Activated CD4-positive, alpha-beta T cell treated with anti-CD3 and anti-CD28 coated beads, Interleukin-2, amount 50 U/mL, for 48 hours (primary cell): ENCODE data around the gene AKAP8L.

Experiments
- DNase-seq, 2 experiments: peaks; one replicate each; pipeline ENCODE4 v3.0.0-alpha.2; 2020

Gene AKAP8L

DNA sequence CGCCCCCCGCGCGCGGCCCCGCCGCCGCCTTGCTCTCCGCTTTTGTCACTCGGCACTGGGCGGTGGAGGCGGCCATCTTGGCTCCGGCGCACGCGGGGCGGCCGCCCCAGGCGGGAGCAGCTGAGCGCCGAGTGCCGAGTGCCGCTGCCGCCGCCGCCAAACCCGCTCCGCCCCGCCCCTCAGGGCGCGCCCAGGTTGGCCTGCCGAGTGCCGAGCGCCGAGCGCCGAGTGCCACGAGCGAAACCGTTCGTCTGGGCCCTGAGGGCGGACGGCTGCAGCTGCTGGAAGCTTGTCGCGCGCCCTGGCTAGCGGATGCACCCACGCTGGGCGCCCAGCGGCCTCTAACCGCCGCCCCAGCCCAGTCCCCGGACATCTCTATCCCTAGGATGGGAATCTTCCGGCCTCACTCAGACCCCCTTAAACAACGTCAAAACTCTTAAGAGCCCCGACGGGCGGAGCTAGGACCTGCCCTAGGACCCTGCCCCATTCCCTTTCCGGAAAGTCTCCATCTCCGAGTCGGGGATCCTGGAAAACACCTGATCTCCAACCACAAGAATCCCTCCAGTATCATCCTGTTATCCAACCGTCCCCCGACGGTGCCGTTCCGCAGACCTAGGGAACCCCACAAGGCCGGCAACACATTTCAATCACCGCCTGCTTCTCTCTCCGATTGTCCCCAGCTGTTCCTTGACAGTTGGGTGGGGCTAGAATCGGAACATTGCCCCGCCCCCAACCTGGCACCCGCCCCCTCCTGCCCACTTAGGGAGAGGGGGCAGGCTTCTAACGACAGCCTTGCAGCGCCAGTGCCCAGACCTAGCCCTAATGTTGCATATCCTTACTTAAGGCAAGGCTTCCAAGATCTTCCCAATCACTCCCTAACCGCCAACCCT lies 14.1 kb upstream of the AKAP8L start:
- DNase-seq: peak; percentile 93 to 94

GRCh38 chr19:15432018-15432494 lies 13.3 kb upstream of the AKAP8L start:
- peak in 1 of 2 experiments; percentile 49 for DNase-seq

GRCh38 chr19:15431396-15432017 lies 12.7 kb upstream of the AKAP8L start:
- DNase-seq: no peak

- no peak for DNase-seq
These were observed 11.8 kb upstream of the AKAP8L start for GRCh38 chr19:15430526-15431120.

GRCh38 chr19:15429825-15430467 lies 11.2 kb upstream of the AKAP8L start:
- DNase-seq: no peak

- no peak for DNase-seq
These were observed 10.4 kb upstream of the AKAP8L start for GRCh38 chr19:15428956-15429824.

- DNase-seq: no peak
These were observed 9.2 kb upstream of the AKAP8L start for GRCh38 chr19:15427991-15428471.

DNA sequence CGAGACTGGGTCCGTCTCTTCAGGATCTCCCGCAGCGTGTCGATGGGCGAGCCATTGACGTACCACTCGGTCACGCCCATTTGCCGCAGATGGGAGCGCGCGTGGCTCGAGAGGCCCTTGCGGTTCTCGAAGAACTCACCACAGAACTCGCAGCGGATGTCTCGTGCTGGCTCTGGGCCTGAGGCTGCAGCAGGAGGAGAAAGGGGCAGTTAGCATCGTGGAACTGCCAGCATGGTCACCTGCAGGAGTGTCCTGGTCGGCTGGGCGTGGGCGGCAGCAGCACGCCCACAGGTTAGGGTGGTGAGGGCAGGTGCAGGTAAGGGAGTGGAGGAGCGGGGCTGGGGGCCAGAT lies 8.5 kb upstream of the AKAP8L start:
- no peak for DNase-seq

DNA sequence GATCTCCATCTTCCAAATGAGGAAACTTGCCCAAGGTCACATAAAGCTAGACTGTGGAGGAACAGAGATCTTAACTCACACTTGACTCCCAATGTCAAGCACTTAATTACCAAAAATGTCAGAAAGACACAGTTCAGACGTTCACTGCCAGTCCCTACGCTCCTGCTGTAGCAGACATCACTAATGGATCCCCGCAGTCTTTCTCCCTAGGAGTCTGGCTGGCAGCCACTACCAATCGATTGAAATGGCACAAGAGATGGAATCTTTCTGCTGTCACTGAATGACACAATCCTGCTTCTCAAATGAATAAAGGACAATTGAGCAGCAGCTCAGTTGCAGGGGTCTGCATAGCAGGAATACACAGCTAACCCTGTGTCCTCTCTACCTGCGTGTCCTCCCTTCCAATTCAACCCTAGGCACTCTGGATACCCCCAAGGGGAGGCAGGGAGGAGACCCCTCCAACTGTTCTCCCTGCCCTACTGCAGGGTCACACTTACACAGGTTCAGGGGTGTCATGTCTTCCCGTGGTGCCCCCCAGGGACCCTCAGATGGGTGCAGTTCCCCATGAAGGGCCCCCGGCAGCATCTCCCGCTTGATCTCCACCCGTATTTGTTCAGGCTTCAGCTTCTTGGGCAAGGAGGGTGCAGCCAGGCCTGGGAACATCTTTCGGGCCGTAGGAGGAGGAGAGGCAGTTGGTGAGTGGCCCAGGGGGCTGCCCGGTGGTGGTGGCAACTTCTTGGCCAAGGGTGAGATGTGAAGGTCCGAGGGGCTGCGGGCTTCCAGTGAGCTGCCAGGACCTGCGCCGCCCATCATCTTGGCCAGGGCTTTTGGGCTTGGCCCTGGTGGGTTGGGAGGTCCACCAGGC lies 7.9 kb upstream of the AKAP8L start:
- DNase-seq: no peak

DNA sequence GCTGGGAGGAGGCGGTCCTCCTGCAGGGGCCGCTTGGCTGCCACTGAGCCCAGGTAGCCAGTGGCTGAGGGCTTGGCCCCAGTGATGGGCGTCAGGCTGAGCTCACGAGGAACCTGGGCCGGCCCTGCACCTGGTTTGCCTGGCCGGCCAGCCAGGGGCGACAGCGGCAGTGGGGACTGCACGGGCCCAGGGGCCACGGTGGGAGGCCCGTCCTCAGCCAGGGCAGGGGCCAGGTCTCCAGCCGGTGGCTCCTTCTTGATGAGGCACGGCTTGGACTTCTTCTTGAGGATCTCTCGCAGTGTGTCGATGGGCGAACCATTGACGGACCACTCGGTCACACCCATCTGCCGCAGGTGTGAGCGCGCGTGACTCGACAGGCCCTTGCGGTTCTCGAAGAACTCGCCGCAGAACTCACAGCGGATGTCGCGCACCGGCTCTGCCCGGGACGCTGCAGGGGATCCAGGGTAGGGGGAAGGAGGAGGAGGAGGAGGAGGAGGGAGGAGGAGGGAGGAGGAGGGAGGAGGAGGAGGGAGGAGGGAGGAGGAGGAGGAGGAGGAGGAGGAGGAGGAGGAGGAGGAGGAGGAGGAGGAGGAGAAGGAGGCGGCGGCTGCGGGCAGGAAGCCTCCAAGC lies 6.6 kb upstream of the AKAP8L start:
- no peak for DNase-seq

GRCh38 chr19:15424692-15425272 lies 6.0 kb upstream of the AKAP8L start:
- DNase-seq: no peak

GRCh38 chr19:15424121-15424520 lies 5.3 kb upstream of the AKAP8L start:
- no peak for DNase-seq

GRCh38 chr19:15423130-15423529 lies 4.3 kb upstream of the AKAP8L start:
- DNase-seq: no peak

DNA sequence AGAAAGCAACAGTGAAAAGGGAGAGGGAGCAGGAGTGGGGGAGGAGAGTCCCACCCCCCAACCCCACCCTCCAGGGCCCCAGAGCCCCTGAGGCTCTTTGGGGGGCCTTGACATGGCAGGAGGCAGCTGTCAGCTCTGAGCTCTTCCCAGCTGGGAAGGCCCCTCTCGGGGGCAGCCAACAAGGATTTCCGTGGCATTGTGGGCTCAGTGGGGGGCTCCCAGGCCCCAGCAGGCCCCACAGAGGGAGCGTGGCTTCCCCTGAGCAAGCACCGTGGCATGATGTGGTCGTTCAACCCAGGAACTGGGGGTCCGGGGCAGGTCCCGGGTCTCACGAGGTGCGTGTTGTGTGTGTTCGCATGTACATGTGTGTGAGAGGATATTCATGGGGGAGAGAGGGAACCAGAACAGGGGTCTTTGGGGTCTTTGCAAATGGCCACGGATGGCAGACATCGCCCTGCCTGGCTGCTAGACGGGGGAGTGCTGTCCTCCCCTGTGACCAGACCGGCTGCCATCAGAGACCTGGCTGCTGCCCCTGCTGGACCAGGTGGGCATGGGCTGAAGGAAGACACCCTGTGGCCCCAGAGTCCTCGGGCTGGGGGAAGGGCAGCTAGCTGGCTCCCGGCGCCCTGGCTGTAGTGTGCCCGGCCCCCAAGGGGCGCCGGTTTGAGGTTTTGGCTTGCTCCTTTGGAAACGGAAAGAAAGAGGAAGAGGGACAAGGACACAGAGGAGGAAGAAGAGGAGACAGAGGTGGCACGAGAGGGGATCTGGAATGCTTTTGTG lies 3.7 kb upstream of the AKAP8L start:
- no peak for DNase-seq

GRCh38 chr19:15421721-15422260 lies 3.0 kb upstream of the AKAP8L start:
- DNase-seq: no peak

DNA sequence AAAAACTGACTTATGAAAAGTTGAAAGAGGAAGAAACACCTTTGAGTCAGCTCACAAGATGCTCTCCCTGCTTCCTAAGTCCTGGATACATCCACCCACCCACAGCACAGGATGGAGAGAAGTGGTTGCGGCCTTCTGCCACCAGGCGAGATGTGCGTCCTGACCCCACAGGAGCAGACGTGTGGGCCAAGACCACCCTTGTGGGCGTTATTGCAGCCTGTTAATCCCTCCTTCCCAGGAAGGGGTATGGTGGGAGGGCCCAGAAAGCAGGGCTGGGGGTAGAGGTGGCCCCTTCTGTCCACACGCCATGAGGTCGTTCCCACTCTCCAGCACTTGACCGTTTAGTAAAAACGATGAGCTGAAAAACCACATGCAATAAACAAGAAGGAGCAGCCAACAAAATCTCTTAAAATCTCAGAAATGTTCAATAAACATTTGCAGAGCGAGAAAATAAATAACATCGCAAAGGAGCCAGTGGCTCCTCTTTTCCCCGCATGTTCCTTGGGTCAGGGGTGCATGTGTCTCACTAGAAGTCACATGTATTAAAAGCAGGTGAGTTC lies 2.4 kb upstream of the AKAP8L start:
- DNase-seq: no peak

DNA sequence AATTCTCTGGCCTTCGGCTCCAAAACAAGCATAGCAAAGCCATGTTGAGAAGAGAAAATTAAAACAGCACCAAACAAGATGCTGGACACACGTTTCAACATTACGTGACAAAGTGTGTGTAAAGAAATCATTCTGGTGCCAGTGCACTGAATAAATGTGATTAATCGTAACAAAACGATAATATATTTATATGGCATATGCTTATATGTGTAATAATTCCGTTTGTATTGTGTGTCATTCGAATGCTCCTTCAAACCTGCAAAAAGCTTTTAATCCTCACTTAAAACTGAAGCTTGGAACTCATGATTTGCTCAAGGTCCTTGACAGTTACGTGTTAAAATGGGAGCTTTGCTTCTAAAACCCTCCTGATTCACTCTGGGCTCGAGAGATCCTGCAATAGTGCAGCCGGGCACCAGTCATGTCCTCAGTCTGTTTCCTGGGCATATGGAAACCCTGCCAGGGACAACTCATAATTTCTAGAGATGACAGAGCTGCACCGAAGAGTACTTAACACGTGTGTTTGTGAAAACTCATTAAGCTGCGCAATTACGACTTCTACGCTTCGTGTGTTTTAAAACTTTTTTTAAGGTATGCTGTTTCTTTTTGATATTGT lies 731 bp upstream of the AKAP8L start:
- DNase-seq: no peak

- DNase-seq: no peak
These were observed 583 bp downstream of the AKAP8L start for GRCh38 chr19:15418231-15418578.

- no peak for DNase-seq
These were observed 1.1 kb downstream of the AKAP8L start for GRCh38 chr19:15417699-15418098.
